ENCODE results near the gene BBIP1. TPM values are rescaled to one million over a fixed set of nuclear protein-coding genes. Genes with fewer than 3 reads are reported as not detected.

BBIP1 gene
- total RNA-seq, 4 donors from 2014 or later: 19.6 to 32.2 (median 21.9) TPM

- ATAC-seq (ENCODE audit: low FRiP score) (no peak), DNase-seq (ENCODE audit: low spot score) (no peak)
- TF ChIP-seq CTCF (IDR thresholded peaks at IDR 0.05): no peak
These were observed 20.6 kb downstream of the BBIP1 start for GRCh38 chr10:110898391-110898790.

GRCh38 chr10:110897184-110897583 is 21.8 kb downstream of the BBIP1 start:
- DNase-seq (ENCODE audit: low spot score) (no peak), ATAC-seq (ENCODE audit: low FRiP score) (no peak)
- TF ChIP-seq CTCF (IDR thresholded peaks at IDR 0.05): no peak

- no peak for TF ChIP-seq CTCF (IDR thresholded peaks at IDR 0.05)
- DNase-seq (ENCODE audit: low spot score) (no peak), ATAC-seq (ENCODE audit: low FRiP score) (peak; percentile 84)
These were observed 25.3 kb downstream of the BBIP1 start for GRCh38 chr10:110893559-110894179.

GRCh38 chr10:110892602-110893288 is 26.2 kb downstream of the BBIP1 start:
- TF ChIP-seq CTCF (IDR thresholded peaks at IDR 0.05): no peak
- ATAC-seq (ENCODE audit: low FRiP score): no peak
- DNase-seq (ENCODE audit: low spot score): no peak

GRCh38 chr10:110887560-110887959 is 31.4 kb downstream of the BBIP1 start:
- TF ChIP-seq CTCF (IDR thresholded peaks at IDR 0.05): no peak

GRCh38 chr10:110885932-110886674 is 32.9 kb downstream of the BBIP1 start:
- no peak for ATAC-seq (ENCODE audit: low FRiP score)
- TF ChIP-seq CTCF (IDR thresholded peaks at IDR 0.05): no peak
- no peak for DNase-seq (ENCODE audit: low spot score)

More at GRCh38 chr10:110887560-110887959, 31.4 kb downstream of the BBIP1 start:
- DNase-seq (ENCODE audit: low spot score) (no peak), ATAC-seq (ENCODE audit: low FRiP score) (no peak)
